NCI-H82 treated with DMSO at 0.1 percent for 48 hours (cell line): ENCODE data around the gene CMTM7.
"Not testable (repeated sequence)": the region's sequence is repeated elsewhere in the genome, so short reads cannot be mapped to it uniquely, and the experiment has no call there.

ENCODE experiments used
- DNase-seq: peaks from one replicate; lab custom pipeline; 2025; ENCODE audit not compliant: unreplicated experiment; lab: John Stamatoyannopoulos, UW

Gene CMTM7

DNA sequence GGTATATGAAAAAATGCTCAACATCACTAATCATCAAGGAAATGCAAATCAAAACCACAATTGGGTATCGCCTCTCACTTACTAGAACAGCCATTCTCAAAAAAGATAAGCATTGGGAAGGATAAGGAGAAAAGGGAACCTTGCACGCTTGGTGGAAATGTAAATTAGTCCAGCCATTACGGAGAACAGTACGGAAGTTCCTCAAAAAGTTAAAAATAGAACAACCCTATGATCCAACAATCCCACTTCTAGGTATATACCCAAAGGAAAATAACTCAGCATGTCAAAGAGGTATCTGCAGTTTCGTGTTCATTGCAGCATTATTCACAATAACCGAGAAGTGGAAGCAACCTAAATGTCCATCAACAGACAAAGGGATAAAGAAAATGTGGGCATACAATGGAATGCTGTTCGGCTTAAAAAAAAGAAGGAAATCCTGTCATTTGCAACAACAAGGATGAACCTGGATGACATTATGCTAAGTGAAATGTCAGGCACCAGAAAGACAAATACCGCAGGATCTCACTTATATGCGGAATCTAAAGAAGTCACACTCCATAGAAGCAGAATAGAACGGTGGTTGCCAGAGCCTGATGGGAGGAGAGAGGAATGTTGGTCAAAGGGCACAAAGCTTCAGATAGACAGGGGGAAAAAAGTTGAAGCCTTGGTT is 11.7 kb upstream of the CMTM7 start:
- DNase-seq: no peak

GRCh38 chr3:32381922-32382321 is 9.7 kb upstream of the CMTM7 start:
- DNase-seq: no peak

DNA sequence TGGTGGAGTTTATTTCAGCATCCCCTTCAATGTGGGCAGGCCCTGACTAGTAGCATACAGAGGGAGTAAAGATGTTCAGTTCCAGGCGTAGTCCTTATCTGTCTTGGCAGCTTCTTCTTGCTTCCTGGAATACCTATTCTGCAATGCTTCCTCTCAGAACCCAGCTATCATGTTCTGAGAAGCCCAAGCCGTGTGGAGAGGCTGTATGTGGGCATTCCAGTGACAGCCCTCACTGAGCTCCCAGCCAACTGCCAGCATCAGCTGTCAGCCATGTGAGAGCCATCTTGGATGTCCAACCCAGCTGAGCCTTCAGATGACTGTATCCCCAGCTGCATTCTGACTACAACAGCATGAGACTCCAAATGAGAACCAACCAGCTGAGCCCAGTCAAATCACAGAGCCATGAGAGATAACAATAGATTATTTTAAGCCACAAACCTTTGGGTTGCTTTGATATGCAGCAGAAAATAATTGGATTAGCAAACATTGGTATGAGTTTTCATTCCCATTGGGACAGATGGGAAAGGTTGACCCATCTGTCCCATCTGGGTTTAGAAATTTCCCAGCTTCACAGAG is 8.4 kb upstream of the CMTM7 start:
- DNase-seq: peak; percentile 34

- DNase-seq: no peak
Observed at GRCh38 chr3:32384938-32385337, 6.7 kb upstream of the CMTM7 start.

- DNase-seq: no peak
Observed at GRCh38 chr3:32387512-32387911, 4.1 kb upstream of the CMTM7 start.

DNA sequence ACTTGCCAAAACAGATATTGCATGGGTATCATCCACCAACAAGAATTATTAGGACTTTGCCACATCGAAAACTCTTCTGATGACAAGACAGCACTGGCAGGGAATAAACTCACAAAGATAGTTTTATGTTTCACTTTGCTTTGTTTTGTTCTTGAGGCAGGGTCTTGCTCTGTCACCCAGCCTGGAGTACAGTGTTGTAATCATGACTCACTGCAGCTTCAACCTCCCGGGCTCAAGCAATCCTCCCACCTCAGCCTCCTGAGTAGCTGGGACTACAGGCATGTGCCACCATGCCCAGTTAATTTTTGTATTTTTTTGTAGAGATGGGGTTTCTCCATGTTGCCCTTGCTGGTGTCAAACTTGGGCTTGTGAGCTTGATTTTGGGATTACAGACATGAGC is 2.1 kb upstream of the CMTM7 start:
- not testable (repeated sequence) for DNase-seq

- no peak for DNase-seq
Observed at GRCh38 chr3:32392536-32393302, 1.1 kb downstream of the CMTM7 start.

DNA sequence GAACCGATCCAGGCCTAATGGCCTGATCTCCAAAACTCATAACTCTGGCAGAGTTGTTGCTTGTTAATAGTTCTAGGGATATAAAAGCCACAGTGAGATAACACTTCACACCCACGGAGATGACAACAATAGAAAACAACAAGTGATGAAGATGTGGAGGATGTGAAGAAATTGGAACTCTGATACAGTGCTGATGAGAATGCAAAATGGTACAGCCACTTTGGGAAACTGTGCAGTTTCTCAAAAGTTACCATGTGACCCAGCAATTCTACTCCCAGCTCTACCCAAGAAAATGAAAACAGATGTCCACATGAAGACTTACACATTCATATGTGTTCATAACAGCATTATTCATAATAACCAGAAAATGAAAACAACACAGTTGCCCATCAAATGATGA is 3.8 kb downstream of the CMTM7 start:
- no peak for DNase-seq

DNA sequence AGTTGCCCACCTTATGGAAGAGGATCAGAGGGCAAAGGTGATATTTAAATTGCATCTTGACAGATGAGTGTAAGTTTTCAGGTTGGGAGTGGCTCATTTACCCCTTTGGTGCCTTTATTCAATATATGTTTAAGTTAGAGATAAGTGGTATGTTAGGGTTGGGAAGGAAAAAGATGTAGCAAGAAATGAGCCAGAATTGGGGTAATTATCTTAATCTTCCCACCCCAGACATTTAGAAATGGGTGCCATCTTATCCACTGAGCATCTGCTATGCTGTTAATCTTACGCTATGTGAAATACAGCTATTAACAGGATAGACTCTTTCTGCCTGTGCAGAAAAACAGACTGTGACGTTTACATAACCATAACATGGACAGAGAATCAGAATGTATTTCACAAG is 6.3 kb downstream of the CMTM7 start:
- DNase-seq: no peak

GRCh38 chr3:32398531-32398930 is 6.9 kb downstream of the CMTM7 start:
- no peak for DNase-seq

DNA sequence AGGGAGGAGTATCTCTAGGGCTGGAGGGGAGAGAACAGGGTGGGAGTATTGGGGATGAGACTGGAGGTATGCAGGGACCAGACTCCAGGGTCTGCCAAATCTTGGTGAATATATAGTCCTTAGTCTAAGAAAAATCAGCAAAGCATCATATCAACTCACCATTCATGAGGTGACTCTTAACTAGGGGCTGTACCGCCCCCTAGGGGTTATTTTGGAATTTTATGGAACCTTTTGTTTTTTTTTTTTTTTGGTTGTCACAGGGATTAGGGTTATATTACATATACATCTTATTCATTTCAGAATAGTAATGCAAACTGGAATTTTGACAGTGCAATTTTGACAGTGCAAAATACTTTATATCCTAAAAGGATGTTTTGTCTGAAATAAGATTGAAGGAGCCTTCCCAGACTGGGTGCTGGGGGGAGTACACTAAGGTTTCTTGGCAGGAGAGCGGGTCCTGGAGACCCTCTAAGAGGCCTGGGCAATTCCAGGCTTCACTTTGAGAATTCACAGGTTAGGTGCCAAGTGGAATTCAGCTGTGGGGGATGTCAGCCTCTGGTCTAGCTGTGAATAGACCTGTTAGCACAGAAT is 7.5 kb downstream of the CMTM7 start:
- DNase-seq: no peak

DNA sequence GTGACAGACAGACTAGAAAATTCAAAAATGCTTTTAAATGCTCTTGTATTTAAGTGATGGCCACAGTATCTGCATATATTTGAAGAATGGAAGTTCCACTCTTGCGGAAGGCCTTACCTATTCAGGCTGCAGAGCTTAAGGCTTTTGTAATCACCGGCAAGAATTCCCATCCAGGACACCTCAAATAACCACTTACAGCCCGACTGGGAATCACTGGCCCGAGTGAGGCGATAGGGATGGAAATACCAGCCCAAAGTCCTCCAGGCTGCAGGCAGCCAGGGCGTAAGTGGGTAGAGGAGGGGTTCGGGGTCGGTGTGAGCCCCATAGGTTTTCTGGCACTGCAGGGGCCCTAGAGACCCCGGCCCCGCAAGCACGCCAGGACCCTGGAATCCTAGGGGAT is 9.5 kb downstream of the CMTM7 start:
- no peak for DNase-seq

DNA sequence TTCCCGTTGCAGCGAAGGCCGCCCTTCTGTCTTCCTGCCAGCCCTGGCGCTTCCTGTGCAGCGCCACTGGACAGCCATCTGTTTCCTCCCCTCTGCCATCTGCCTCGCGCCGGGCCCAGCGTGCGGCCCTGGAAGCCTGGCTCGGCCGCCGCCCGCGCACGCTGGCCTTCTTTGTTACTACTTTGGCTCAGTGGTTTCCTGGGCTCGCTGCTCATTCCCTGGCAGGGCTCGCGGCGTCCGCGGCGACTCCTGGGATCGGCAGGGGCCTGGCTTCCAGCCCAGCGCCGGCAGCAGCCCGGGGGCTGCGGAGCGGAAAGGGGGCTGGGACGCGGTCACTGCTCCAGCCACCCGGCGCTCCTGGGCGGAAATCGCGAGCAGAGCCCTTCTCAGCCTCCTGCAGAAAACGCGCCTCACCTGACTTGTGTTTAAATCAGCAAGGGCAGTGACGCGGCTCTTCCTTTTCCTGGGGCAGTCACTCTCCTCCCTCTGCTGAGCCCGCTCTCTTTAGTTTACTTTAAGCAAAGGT is 10.0 kb downstream of the CMTM7 start:
- DNase-seq: peak; percentile 36

GRCh38 chr3:32403663-32404062 is 12.0 kb downstream of the CMTM7 start:
- no peak for DNase-seq

DNA sequence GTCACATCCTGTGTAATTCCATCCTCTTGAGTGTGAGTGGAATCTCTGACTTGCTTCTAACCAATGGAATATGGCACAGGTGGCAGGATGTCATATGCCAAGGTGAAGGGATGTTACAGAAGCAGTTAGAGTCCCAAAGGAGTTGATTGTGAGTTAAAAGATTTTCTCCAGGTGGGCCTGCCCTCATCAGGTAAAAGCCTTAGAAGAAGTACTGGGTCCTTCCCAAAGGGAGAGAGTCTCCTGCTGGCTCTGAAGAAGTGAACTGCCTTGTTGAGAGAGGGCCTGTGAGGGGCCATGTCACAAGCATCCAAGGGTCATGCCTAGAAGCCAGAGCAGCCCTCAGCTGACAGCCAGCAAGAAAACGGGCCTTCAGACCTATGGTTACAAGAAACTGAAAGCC is 13.1 kb downstream of the CMTM7 start:
- DNase-seq: no peak

- no peak for DNase-seq
Observed at GRCh38 chr3:32405155-32405554, 13.5 kb downstream of the CMTM7 start.

DNA sequence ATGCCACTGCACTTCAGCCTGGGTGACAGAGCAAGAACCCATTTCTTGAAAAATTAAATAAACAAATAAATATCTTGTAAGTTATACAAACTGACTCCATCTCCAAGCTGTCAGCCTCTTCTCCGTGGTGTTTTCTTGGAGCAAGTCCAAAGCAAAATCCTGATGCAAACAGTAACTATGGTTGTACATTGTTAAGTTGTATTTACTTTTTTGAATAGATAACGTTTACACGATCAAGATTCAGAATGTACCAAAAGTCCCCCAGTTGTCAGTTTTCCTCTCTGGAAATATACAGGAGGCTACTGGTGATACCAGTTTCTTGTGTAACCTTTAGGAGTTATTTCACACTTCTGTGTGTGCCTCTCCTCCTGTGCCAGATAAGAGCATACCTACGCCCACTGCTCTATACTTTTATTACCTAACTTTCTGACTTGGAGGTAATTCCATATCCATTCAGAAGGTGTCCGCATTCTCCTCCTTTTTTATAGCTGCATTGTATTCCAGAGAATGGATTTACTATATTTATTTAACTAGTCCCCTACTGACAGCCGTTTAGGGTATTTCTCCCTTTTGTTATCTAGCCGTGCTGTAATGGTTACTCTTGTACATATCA is 14.2 kb downstream of the CMTM7 start:
- no peak for DNase-seq

- no peak for DNase-seq
Observed at GRCh38 chr3:32406486-32407408, 15.1 kb downstream of the CMTM7 start.

GRCh38 chr3:32410367-32411246 is 19.0 kb downstream of the CMTM7 start:
- DNase-seq: peak; percentile 67
